SHP77 treated with DMSO at 0.1 percent for 48 hours (cell line): ENCODE results near the gene AGMO.

Experiments
- DNase-seq: peaks from one replicate; lab custom pipeline; 2025; lab: John Stamatoyannopoulos, UW

AGMO gene

DNA sequence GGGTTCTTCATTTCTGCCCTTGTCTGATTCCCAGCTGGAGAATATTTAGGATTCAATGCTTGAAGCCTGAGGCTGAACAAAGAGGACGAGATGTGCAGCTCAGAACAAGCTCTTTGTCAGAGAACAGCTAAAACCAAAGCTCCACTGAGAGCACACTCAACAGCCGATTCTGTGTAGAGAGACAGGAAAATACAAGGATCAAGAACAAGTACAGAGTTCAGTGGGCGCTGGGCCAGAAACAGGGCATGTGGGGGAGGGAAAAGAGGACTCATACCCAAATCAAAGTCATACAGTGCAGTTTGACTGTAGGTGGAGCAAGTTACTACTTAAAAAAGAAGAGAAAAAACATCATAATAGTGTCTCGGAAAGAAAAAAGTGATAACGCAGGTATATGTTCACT, at the start of gene AGMO:
TSS of gene AGMO (minus strand) at position 181 of the 400 bp plus-strand sequence.
- DNase-seq, result peak; percentile 91

- no peak for DNase-seq
Observed at GRCh38 chr7:15610503-15610902, 48.7 kb upstream of the AGMO start.

DNA sequence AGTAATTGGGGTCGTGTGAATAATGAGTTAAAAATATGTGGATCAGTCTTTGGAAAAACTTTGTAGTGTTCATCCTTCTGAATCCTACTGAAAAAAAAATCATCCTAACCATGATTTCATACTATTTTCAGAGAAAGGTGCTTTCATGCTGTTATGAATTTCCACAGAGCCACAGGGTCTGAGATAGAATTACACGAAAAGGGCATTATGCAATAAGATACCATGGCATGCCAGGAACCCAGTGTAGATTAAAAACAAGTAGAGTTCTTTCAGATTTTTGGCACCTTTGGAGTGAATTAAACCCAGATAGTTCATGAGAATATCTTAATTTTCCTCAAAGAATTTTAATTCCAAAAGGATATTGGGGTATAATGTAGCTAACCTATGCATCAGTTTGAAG, 47.5 kb upstream of the AGMO start:
- DNase-seq, result no peak

DNA sequence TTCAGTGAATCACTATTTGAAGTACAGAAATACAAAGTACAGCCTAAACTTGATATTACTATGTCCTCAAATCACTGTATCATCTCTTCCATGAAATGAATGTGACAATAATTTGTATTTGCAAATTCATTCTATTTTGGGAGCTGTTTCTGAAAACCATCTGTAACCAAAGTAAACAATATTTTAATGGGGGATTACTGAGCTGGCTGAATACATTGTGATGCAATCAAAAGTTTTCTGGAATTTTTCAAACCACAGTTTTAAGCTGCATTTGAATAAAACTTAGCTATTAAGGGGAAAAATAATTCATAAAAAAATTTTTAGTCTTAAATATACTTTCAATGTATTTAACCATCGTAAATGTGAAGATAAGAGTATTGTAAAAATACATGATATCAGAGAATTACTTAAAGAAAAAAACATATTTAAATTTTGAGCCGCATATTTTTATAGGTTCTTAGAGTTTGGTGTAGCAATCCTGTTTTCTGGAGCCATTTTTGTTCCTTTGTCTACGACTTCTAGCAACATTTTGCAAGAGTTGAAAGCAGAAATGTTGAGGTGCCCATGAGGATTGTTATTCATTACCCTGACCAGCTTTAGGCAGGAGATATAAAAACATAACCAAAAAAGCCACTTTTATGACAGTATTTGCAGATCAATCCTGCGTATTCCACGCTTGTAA, 45.9 kb upstream of the AGMO start:
- DNase-seq, result peak; percentile 19

DNA sequence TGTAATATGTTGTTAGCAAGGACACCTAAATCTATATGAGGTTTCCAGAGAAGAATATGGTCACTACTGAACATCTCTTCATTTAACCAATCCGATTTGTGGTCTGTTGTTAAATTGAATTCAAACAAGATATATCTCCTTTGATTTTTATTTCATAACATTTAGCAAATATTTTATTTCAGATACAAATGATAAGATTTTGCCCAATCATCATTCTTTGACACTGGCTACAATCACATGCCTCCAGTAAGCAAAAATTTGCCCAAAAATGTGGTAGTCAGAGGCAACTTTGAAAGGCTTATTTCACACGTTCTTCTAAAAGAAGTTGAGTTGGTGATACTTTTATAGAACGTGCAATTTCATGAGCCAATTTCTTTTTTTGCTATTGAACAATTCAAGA, 44.7 kb upstream of the AGMO start:
- DNase-seq, result no peak

GRCh38 chr7:15604166-15604565, 42.4 kb upstream of the AGMO start:
- DNase-seq, result no peak

DNA sequence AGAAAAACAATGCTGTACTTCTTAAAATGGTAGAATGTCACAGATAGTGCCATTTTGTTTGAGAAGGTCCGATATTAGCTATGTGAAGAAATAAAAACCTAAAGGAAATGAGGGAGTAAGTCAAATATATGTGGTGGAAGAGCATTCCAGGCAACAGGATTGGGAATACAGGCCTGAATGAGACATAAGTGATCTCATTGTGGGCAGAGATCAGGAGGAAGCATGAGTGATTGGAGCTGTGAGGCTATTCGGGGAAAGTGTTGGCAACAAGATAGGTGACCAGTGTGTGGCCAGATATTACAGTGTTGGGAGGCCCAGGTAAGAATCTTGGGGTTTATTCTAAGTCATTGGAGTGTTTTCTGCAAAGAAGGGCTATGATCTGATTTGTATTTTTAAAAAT, 41.3 kb upstream of the AGMO start:
- no peak for DNase-seq

- peak; percentile 47 for DNase-seq
Observed at GRCh38 chr7:15602236-15602635, 40.4 kb upstream of the AGMO start.

GRCh38 chr7:15601175-15601574, 39.4 kb upstream of the AGMO start:
- DNase-seq, result no peak

GRCh38 chr7:15600298-15600697, 38.5 kb upstream of the AGMO start:
- DNase-seq, result no peak

- no peak for DNase-seq
Observed at GRCh38 chr7:15594461-15594860, 32.6 kb upstream of the AGMO start.

DNA sequence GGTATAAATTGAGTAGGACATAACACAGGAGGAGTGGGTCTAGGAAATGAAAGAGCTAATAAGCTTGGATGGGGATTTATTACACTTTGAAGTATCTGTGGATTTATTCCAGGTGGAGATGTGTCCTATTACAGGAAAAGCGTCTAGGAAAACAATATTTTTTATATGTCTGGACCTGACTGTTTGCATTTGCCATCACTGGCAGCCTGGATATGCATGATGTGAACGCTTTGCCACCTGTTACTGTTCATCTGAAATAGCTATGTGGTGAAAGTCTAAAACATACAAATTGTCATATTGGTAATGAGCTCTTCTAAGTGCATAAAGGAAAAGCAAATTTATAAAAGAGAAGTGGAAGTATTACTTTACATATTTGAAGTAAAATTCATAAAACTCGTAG, 31.6 kb upstream of the AGMO start:
- DNase-seq, result peak; percentile 94

- no peak for DNase-seq
Observed at GRCh38 chr7:15586266-15586665, 24.5 kb upstream of the AGMO start.

- no peak for DNase-seq
Observed at GRCh38 chr7:15584575-15584974, 22.8 kb upstream of the AGMO start.

- no peak for DNase-seq
Observed at GRCh38 chr7:15582773-15583172, 21.0 kb upstream of the AGMO start.

GRCh38 chr7:15581352-15581951, 19.6 kb upstream of the AGMO start:
- DNase-seq, result peak; percentile 80

DNA sequence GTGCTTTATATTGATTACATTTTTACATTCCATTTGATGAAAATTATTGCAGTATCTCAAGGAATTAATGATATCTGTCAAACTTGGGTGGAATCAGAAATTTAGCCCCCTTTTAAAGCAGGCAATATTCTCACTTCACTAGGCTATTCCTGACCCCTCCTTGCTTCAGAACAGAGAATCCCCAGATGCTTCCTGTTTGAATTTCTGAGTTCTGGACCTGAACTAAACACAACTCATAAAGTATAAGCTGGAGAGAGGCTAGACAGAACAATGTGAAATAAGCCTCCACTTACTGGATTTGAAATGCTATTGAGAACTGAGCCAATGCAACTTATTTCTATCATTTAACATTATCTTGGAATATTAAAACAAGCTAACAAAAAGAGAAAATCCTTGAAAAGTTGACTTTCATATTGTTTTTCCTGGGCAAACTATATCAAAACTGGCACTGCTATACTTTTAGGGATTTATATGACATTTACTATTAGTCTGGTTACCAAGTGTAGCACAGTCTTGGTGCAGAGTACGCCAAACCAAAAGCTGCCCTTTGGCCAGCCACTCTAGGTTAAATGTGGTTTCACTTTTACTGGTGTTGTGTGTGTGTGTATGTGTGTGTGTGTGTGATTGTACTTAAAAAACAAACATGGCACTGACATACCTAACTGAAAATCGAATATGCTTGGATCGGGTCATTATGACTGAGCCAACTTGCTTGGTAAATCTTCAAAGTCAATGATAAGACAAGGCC, 19.0 kb upstream of the AGMO start:
- no peak for DNase-seq

DNA sequence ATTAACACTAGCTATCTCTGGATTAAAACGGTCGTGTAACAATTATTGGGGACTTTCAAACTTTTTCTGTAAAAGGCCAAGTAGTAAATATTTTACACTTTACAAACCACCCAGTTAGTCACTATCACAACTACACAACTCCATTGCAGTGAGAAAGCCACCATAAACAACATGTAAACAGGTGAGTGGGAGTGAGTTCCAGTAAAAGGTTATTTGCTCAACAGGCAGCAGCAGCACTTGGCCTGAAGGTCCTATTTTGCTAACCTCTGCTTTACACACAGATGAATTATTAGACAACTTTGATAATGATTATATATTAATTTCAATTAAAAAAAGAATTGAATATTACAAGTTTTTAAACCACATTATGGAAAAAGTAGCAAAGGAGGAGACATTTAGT, 15.8 kb upstream of the AGMO start:
- DNase-seq, result no peak

- DNase-seq, result no peak
Observed at GRCh38 chr7:15571301-15571878, 9.6 kb upstream of the AGMO start.

GRCh38 chr7:15567652-15568051, 5.8 kb upstream of the AGMO start:
- no peak for DNase-seq

- no peak for DNase-seq
Observed at GRCh38 chr7:15567036-15567435, 5.2 kb upstream of the AGMO start.

DNA sequence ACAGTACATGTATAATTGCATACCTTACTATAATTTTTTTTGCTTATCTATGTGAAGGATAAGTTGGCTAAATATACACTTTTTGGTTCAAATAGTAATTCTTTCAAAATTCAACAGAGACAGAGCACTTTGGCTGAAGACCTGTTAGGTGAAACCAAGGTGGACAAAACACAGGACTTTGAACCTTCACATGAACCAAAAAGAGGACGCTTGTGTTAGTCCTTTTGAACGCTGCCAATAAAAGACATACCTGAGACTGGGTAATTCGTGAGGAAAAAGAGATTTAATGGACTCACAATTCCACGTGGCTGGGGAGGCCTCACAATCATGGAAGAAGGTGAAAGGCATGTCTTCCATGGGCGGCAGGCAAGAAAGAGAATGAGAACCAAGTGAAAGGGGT, 4.7 kb upstream of the AGMO start:
- DNase-seq, result no peak

DNA sequence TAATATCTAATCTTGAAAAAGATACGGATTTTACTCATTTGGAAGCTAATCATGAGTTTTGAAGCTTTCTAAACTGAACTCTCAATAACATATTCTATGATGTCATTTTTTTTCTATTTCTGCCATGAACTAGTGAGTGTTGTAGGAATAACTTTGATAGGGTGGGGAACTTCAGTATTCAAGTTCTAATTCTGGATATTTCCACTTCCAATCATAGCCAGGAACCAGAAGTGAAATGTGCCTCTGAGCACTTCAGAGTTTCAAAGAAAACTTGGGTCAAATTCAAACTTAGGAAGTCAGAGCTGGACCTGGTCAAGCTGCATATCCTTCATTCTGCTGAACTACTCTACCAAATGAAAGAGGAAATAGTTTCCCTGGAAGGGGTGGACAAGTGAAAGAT, 847 bp downstream of the AGMO start:
- no peak for DNase-seq
